CD4-positive, alpha-beta T cell treated with Interleukin-4 for 4 hours (primary cell): ENCODE measurements around the gene HDAC10.
"Not testable (repeated sequence)": the region's sequence is repeated elsewhere in the genome, so short reads cannot be mapped to it uniquely, and the experiment has no call there.

Experiments
- DNase-seq: peaks from one replicate; pipeline ENCODE4 v3.0.0-alpha.2; 2020

Gene HDAC10

DNA sequence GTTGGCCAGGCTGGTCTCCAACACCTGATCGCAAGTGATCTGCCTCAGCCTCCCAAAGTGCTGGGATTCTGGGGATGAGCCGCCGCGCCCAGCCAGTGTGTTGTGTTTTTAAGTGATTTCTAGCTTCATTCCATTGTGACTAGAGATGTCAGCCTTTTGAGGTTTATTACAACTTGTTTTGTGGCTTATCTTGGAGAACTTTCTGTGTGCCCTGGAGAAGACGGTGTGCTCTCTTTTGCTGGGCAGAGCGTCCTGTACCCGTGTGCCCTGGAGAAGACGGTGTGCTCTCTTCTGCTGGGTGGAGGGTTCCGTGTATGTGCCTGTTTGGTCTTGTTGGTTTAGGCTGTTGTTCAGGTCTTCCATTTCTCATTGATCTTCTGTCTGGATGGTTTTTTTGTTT is 37.8 kb downstream of the HDAC10 start:
- DNase-seq = no peak

DNA sequence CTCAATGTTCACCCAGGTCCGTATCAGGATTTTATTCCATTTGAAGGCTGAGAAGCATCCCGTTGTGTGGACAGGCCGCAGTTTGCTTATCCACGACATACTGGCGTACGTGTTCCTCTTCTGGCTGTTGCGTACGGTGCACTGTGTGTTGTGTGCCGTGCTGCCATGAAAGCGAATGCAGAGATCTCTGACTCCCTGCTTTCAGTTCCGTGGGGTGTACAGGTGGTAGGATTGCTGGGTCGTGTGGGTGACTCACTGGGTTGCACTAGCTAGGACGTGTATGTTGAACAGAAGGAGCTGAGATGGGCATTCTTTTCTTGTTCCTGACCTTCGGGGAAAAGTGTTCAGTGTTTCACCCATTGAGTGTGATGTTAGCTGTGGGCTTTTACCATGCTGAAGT is 39.9 kb downstream of the HDAC10 start:
- no peak for DNase-seq

DNA sequence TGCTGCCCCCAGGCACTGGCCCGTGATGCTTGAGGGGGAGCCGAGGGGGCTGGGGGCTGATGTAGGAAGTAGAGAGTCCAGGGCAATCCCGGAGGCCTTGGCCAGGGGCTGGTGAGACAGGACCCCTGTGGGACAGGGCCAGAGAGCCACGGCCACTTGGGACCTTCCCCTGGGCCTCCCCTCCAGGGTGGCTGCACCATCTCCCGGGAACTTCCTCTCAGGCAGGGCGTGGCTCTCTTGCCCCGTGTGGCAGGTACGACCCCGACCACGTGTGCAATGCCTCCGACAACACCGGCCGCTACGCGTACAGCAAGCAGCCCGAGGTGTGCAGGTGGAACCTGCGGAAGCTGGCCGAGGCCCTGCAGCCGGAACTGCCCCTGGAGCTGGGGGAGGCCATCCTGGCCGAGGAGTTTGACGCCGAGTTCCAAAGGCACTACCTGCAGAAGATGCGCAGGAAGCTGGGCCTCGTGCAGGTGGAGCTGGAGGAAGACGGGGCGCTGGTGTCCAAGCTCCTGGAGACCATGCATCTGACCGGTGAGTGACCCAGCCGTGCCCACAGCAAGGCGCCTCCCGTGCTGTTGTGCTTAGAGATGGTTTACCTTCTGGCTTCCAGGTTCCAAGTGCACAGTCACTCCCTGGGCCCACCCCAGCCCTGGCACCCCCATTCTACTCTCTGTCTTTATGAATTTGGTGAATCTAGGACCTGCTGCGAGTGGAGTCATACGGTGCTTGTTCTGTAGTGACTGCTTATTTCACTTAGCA is 40.5 kb downstream of the HDAC10 start:
- no peak for DNase-seq

DNA sequence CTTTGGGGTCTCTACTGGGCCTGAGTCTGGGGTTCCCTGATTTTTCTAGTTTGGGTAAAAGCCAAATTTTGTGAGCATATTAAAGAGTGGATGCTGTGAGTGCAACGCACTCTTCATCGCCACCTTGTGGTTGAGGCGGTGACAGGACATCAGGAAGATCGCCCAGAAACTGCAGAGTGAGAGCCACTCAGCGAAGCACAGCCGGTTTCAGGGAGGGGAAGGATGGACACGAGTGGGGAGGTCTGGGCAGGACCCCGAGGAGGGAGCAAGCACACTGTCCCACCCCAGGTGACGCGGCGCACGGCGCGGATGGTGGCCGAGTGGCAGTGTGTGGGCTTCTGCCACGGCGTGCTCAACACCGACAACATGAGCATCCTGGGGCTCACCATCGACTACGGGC is 41.2 kb downstream of the HDAC10 start:
- peak; percentile 69 for DNase-seq

DNA sequence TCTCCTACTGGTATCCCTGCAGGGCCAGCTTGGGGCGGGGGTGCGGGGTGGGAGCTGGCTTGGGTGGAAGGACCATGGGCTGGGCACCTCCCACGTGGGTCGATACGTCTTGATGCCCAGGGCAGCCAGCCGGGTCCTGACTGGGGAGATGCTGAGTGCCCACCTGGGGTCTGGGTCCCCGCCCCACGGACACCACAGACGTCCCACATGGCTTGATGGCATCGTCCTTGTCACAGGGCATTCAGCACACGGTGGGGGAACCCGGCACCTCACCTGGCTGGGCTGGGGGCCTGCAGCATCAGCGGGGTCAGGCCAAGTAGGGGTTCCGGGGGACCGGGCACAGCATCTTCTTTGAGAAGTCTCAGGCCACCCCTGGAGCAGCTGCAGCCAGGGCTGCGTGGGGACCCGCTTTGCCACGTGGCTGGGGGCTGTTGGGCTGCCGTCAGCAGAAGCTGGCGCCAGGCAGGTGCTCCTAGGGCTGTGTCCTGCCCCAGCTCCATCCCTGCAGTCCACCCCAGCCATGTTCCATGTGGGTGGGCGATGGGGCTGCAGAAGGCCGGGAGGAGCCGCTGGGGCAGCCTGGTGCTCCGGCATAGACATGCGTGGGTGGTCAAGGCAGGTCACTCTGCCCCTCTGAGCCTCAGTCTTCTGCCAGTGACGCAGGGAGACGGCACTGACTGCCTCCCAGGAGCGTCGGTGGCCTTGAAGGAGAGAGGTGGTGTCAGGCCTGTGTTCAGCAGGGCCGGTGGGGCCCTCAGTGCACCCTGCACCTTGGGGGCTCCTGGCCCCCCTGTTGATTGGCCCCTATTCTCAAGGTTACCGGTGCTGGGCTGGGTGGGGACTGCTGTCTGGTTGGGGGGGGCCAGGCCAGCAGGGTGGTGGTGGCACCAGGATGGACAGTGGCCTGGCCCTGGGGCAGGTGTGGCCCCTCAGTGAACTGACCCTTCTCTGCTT is 41.8 kb downstream of the HDAC10 start:
- DNase-seq = no peak

DNA sequence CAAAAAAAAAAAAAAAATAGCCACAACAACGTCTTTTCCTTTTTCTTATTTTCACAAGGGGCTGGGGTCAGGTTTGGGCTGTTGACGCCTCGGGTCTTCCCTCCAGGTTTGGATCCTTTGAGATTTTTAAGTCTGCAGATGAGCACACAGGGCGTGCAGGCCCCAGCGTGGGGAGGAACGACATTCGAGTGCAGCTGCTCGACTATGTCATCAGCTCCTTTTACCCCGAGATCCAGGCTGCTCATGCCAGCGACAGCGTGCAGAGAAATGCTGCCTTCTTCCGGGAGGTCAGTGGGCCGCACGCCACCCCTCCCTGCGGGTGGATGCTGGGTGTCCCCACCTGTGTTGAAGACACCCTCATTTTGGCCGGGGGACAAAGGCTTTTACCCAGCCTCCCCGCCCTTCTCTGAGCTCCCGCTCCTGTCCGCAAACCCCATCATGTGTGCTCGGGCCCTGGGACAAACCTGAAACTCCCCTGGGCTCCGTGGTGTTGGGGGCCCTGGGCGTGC is 42.6 kb downstream of the HDAC10 start:
- no peak for DNase-seq

DNA sequence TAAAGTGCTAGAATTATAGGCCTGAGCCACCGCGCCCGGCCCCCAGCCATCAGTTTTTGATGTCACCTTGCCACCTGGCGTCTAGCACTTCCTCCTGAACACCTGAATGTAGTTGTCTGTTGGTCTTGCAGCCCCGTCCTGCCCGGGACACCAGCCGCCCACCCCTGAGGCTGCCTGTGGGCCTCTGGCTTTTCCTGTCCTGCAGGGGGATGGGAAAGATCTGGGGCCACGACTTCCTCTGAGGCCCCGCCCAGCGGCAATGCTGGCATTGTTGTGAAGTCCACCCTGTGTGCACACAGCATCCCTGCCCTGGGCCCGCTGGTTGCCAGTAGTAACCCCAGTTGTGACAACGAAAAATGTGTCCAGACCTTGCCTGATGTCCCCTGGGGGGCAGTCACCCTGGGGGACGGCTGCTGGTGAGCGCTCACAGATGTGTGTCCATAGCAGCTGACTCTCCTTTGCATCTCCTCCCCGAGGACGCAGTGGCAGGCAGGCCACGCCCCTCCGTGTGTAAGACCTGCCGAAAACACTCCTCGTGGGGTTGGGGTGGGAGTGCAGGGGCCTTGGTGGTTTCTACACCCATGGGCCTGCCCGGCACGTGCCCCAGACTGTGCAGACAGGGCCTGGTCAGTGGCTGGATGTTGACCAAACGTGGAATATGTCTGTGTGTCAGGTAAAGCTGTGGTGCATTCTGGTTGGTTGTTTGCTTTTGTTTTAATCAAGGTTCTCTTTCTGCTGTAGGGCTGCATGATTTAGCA is 43.5 kb downstream of the HDAC10 start:
- no peak for DNase-seq

DNA sequence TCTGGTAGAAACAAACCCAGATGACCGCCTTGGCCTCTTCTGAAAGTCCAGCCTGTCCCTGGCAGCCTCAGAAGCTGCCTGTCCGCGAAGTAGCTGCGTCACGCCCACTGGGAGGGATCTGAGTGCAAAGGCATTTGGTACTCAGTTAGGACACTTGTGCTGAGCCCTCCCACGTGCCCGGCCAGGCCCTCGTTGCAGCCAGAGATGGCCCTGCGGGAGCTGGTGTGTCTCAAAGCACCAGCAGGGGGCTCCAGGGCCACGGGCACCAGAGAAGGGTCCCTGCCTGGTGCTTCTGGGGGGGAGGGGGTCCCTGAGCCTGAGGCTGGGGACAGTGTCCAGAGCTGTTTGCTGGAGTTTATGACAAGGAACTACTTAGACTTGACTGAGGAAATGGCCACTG is 44.5 kb downstream of the HDAC10 start:
- no peak for DNase-seq

DNA sequence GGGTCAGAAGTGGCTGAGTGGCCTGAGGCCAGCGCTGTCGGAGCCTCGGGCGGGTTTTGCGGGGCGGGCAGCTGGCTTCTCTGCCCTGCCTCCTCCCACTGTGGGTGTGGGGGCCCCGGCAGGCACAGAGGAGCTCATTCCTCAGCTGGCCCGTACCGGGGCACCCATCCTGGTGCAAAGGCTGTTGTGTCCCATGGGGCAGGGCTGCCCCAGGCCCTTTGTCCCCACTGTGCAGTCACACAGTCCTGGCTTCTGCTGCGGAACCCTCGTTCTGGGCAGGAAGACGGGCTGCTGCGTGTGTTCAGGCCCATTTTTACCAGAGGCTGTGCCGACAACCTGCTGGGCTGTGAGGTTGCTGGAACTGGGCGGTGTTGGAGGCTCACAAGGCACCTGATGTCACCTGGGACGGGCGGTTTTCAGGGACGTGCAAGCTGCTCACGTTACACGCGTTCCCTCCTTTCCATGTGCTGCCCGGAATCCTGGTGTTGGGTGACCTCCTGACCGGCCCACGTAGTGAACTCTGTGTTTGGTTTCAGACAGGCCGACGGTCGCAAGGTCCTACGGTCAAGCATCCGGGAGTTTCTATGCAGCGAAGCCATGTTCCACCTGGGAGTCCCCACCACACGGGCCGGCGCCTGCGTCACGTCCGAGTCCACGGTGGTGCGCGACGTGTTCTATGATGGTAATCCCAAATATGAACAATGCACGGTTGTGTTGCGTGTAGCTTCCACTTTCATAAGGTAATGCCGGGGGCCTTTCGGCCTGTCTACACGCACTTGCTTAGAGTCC is 45.1 kb downstream of the HDAC10 start:
- no peak for DNase-seq

DNA sequence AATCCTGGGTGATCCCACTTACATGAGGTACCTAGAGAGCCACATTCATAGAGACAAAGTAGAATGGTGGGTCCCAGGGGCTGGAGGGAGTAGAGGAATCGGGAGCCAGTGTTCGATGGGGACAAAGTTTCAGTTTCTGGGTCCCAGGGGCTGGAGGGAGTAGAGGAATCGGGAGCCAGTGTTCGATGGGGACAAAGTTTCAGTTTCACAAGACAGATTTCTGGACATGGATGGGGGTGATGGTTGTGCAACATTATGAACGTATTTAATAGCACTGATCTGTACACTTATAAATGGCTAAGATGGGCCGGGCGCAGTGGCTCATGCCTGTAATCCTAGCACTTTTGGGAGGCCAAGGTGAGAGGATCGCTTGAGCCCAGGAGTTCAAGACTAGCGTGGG is 46.1 kb downstream of the HDAC10 start:
- not testable (repeated sequence) for DNase-seq

DNA sequence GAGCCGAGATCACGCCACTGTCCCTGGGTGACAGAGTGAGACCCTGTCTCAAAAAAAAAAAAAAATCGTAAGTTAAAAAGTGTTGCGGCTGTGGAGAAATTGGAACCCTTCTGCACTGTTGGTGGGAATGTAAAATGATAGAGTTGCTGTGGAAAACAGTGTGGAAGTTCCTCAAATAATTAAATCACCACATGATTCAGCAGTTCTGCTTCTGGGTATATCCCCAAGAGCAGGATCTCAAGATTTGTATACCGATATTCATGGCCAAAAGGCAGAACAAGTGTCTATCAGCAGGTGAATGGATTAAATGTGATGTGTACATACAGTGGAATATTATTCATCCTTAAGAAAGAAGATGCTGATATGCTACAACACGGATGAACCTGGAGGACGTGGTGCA is 46.5 kb downstream of the HDAC10 start:
- no peak for DNase-seq

DNA sequence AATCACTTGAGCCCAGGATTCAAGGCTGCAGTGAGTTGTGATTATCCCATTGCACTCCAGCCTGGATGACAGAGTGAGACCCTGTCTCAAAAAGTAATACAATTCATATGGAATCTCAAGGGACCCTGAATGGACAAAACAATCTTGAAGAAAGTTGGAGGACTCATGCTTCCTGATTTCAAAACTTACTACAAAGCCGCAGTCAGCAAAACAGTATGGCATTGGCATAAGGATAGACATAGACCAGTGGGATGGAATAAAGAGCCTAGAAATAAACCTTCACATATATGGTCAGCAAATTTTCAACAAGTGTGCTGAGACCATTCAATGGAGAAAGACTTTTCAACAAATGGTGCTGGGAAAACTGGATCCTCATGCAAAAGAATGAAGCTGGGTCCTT is 47.8 kb downstream of the HDAC10 start:
- no peak for DNase-seq

DNA sequence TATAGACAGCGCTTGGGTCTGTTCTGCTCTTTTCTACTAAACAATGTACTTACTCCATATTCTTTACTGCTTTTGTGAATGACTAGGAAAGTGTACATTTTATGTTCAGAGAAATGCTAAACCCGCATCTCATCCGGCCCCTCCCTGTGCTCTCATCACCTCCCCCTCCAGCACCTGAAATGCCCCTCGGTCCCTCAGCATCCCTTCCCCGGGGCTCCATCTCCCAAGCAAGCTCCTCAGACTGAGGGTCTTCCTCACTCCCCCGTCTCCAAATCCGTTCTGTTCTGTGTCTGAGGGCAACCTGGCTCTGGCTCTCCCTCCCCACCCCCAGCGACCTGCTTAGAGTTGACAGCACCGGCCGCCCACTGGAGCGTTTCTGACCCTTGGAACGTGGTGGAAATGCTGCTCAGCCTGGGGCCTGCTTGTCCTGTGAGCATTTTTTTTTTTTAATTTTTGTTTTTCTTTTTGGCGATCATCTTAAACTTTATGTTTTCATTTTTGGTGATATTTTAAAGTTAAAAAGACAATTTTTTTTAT is 48.9 kb downstream of the HDAC10 start:
- no peak for DNase-seq

DNA sequence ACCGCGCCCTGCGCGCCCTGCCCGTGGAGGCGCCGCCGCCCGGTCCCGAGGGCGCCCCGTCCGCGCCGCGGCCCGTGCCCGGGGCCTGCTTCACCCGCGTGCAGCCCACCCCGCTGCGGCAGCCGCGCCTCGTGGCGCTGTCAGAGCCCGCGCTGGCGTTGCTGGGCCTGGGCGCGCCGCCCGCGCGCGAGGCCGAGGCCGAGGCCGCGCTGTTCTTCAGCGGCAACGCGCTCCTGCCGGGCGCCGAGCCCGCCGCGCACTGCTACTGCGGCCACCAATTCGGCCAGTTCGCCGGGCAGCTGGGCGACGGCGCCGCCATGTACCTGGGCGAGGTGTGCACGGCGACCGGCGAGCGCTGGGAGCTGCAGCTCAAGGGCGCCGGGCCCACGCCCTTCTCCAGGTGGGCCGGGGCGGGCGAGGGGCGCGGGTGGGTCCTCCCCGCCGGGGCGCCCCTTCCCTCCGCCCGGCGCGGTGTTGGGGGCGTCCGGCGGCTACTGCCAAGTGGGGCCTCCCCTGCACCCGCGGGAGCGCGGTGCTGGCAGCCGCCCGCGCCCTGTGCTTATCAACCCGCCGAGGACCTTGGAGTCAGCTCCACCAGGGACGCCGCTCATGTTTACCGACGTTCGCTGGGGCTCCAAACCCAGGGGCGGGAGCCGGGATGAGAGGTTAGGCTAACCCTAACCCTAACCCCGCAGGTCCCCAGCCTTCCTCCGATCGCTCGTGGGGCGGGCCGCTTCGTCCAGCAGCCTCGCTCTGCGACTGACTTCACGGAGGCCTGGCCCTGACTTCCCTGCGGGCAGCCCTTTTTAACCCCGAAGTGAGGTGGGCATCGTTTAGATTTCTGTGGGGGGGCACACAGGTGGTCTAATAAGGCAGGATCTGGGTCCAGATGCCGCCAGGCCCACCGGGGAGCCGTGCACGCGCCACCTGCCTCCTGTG is 49.6 kb downstream of the HDAC10 start:
- no peak for DNase-seq

DNA sequence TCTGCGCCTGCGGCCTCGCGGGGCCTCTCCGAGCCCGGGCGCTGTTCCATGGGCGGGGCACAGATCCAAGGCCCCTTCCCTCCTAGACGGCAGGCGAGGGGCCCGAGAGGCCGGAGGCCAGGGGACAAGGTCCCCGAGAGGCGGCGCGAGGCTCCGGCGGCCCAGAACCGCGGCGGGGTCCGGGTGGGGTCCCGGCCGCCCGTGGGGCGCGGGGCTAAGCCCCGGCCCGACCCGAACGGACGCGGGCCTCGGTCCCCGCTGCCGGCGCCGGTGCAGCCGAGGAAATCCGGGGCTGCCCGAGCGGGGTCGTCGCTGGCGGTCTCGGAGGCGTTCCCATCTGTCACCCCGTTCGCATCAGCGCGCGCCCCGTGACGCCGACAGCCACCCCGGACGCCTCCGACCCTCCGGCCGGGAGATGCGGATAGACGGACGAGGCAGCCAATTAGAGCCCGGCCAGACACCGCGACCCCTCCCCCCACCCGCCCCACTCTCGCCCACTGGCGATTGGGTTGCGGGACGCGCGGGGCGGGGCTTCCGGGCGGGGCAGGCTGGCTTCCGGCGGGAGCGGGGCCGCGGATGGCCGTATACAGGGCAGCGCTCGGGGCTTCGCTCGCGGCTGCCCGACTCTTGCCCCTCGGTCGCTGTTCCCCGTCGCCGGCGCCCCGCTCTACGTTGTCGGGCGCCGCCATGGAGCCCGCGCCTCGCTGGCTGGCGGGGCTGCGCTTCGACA is 50.4 kb downstream of the HDAC10 start, which contains the start of gene SELENOO:
SELENOO (plus strand) TSS at position 551 of the 730 bp plus-strand sequence; CDS start at position 577, 26 bp downstream.
- peak; percentile 91 for DNase-seq

DNA sequence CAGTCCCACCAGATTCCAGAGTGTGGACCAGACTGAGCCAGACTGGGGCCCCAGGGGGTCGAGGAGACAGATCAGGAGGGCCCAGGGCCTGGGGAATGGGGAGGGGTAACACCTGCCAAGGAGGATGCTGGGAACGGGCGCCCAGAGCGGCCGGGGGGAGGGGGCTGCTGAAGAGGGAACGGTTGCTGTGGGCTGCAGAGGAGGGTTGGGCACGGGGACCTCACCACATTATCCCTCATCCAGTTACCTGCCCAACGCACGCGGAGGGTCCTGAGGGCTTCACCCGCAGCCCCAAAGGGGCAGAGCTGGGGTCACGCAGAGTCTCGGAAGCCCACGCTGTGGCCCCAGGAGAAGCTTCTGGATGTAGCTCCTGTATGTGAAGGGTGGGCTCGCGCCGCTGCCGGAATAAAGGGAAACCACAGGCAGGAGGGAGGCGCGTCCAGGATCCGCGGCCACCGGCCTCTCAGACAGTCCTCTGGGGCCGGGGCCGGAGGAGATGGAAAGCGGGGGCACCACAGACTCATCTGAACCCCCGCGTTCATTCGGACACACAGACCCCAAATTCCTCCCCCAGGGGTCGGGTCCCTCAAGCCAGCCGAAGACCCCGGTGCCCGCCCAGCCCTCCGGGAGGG is 51.1 kb downstream of the HDAC10 start:
- DNase-seq = no peak

DNA sequence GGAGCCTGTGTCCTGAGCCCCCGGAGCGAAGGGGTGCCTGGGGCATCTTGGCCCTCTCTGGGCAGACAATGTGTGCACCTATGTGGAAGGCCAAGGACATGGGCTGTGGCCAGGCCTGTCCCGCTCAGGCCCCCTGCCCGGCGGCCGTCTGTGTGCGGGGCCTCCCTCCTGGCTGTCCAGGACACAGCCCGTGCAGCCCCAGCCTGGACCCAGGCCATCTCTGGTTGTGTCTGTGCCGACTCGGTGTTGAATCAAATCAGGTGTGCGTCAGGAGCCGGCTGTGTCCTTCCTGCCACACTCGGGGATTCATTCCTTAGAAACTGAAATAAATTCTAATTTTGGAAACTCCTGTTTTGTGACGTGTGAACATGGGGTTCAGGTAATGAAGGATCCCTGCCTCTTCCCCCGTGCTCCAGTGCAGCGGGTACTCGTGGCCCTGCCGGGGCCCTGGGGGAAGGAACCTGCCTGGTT is 51.8 kb downstream of the HDAC10 start:
- DNase-seq = no peak

DNA sequence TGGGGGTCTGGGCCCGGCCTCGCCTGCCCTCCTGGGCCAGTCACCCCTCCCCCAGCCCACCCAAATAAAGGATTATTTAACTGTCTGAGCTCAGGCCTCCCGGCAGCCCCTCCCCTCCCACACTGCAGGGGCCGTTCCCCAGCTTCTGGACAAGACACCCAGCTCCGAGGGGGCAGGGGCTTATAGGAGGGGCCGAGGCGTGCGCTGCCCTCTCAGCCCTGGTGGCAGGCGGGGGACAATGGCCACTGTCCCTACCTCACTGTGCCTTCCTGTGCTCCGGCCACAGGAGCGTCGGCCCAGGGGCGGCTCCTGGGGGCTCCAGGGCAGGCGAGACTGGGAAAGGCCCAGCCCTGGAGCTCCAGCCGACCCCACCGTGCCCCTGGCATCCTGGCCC is 52.4 kb downstream of the HDAC10 start:
- DNase-seq = no peak
